GM23338 (cell line): Measurements from ENCODE around the gene CCDC30. TPM values are rescaled to one million over a fixed set of nuclear protein-coding genes. Genes with fewer than 3 reads are reported as not detected.

Experiments used
- ATAC-seq: fragments of 200-7000 bp; cut with Tn5 transposase; 3 replicates; pipeline ENCODE4 v1.9.1; 2020
- DNase-seq: peaks from one replicate; pipeline ENCODE4 v3.0.0-alpha.2; 2015; ENCODE audit warnings: low spot score
- H2AFZ ChIP-seq: fragments of 200-600 bp; sonication (generic); 2 replicates; pipeline ENCODE4 v1.8.0; 2016; ENCODE audit warnings: antibody characterized with exemption, mild to moderate bottlenecking, moderate library complexity
- H3F3A ChIP-seq: fragments of 200-600 bp; sonication (generic); replicated peaks from 2 replicates; pipeline ENCODE4 v1.8.0; 2017; ENCODE audit warnings: antibody characterized with exemption, mixed run types, low read depth
- H3K27ac ChIP-seq: fragments of 200-600 bp; sonication (generic); 2 replicates; pipeline ENCODE4 v1.6.1; 2016; ENCODE audit warnings: low read depth
- H3K27me3 ChIP-seq: fragments of 200-600 bp; sonication (generic); 2 replicates; pipeline ENCODE4 v1.8.0; 2016; ENCODE audit warnings: mild to moderate bottlenecking, mixed run types, moderate library complexity; ENCODE audit not compliant: insufficient read depth
- H3K36me3 ChIP-seq: fragments of 200-600 bp; sonication (generic); 2 replicates; pipeline ENCODE4 v1.8.0; 2016; ENCODE audit warnings: mild to moderate bottlenecking; ENCODE audit not compliant: insufficient read depth
- H3K4me1 ChIP-seq: fragments of 200-600 bp; sonication (generic); 2 replicates; pipeline ENCODE4 v1.8.0; 2016; ENCODE audit warnings: mild to moderate bottlenecking, moderate library complexity; ENCODE audit not compliant: insufficient read depth
- H3K4me2 ChIP-seq: fragments of 200-600 bp; sonication (generic); 2 replicates; pipeline ENCODE4 v1.7.1; 2017; ENCODE audit warnings: mixed run types
- H3K4me3 ChIP-seq: fragments of 200-600 bp; sonication (generic); 2 replicates; pipeline ENCODE4 v1.6.1; 2016; ENCODE audit warnings: mixed run types
- H3K79me2 ChIP-seq: fragments of 200-600 bp; sonication (generic); replicated peaks from 2 replicates; pipeline ENCODE4 v1.8.0; 2017; ENCODE audit warnings: mild to moderate bottlenecking; ENCODE audit not compliant: insufficient read depth
- H3K9me2 ChIP-seq: fragments of 200-600 bp; sonication (generic); 2 replicates; pipeline ENCODE4 v1.8.0; 2017; ENCODE audit not compliant: insufficient read depth
- H4K20me1 ChIP-seq: fragments of 200-600 bp; sonication (generic); replicated peaks from 2 replicates; pipeline ENCODE4 v1.8.0; 2017; ENCODE audit warnings: mild to moderate bottlenecking; ENCODE audit not compliant: insufficient read depth
- H3K27ac Mint-ChIP-seq: 2 replicates; pipeline ENCODE4 v1.8.0; 2020; ENCODE audit warnings: inconsistent platforms, mild to moderate bottlenecking, moderate library complexity, mixed read lengths
- H3K27me3 Mint-ChIP-seq: 3 replicates; pipeline ENCODE4 v1.8.0; 2022; ENCODE audit warnings: low read depth, mild to moderate bottlenecking, moderate library complexity, mixed read lengths, inconsistent platforms; ENCODE audit not compliant: insufficient read depth, poor library complexity
- H3K36me3 Mint-ChIP-seq: 3 replicates; pipeline ENCODE4 v1.8.0; 2021; ENCODE audit warnings: low read depth, mild to moderate bottlenecking, inconsistent platforms, moderate library complexity, mixed read lengths
- H3K4me1 Mint-ChIP-seq: 3 replicates; pipeline ENCODE4 v1.8.0; 2020; ENCODE audit warnings: mild to moderate bottlenecking, inconsistent platforms, mixed read lengths
- H3K4me3 Mint-ChIP-seq: 3 replicates; pipeline ENCODE4 v1.8.0; 2021; ENCODE audit warnings: moderate library complexity, mild to moderate bottlenecking, inconsistent platforms, mixed read lengths
- H3K9me3 Mint-ChIP-seq: 3 replicates; pipeline ENCODE4 v1.8.0; 2020; ENCODE audit warnings: moderate library complexity, mild to moderate bottlenecking, inconsistent platforms, mixed read lengths
- CREB1 ChIP-seq: fragments of 250-450 bp; sonication (Bioruptor Pico); IDR thresholded peaks from 2 replicates; pipeline ENCODE4 v1.5.0; 2020; ENCODE audit warnings: low read depth, mild to moderate bottlenecking, moderate library complexity
- ETS1 ChIP-seq: IDR thresholded peaks from 2 replicates; pipeline ENCODE4 v1.6.1; 2016; ENCODE audit warnings: antibody characterized with exemption
- EZH2 ChIP-seq: fragments of 200-600 bp; sonication (generic); IDR thresholded peaks from one replicate; pipeline ENCODE4 v1.8.0; 2017; ENCODE audit warnings: antibody characterized with exemption, mild to moderate bottlenecking, low read depth; ENCODE audit not compliant: unreplicated experiment
- EZH2phosphoT487 ChIP-seq: fragments of 200-600 bp; sonication (generic); IDR thresholded peaks from one replicate; pipeline ENCODE4 v1.8.1; 2018; ENCODE audit warnings: antibody characterized with exemption; ENCODE audit not compliant: unreplicated experiment
- NANOG ChIP-seq: IDR thresholded peaks from 2 replicates; pipeline ENCODE4 v1.6.1; 2016; ENCODE audit warnings: antibody characterized with exemption, borderline replicate concordance
- POLR2AphosphoS5 ChIP-seq: IDR thresholded peaks from 2 replicates; pipeline ENCODE4 v1.6.1; 2016; ENCODE audit warnings: antibody characterized with exemption, low read depth
- STAT1 ChIP-seq: IDR thresholded peaks from one replicate; pipeline ENCODE4 v1.6.1; 2016; ENCODE audit warnings: antibody characterized with exemption; ENCODE audit not compliant: unreplicated experiment
- ZNF114 ChIP-seq: fragments of 250-450 bp; sonication (Bioruptor Pico); IDR thresholded peaks from 2 replicates; pipeline ENCODE4 v1.5.0; 2020; ENCODE audit warnings: mild to moderate bottlenecking, moderate library complexity
- ZNF331 ChIP-seq: fragments of 250-450 bp; sonication (Bioruptor Pico); IDR thresholded peaks from 2 replicates; pipeline ENCODE4 v1.5.0; 2020; ENCODE audit warnings: low read depth, mild to moderate bottlenecking, moderate library complexity
- ZNF462 ChIP-seq: fragments of 250-450 bp; sonication (Bioruptor Pico); IDR thresholded peaks from 2 replicates; pipeline ENCODE4 v1.5.0; 2020; ENCODE audit warnings: mild to moderate bottlenecking, moderate library complexity
- polyA plus RNA-seq: library from polyadenylated mRNA; unstranded; fragments of >200 nt; fragmentation: Nextera tagmentation; extraction: Ambion mirVana; gene quantifications from 2 replicates; pipeline ENCODE4 v1.2.1, GENCODE V29; 2016
- total RNA-seq: library from RNA; depleted of rRNA; stranded (reverse); fragments of >200 nt; shearing (Covaris generic); gene quantifications from 2 replicates; pipeline ENCODE4 v1.2.3, GENCODE V29; 2014

CCDC30 gene
- total and polyA plus RNA-seq, 2 experiments from 2014 or later = 0.56 to 1.8 TPM

- TF ChIP-seq ZNF462 (CRISPR knock-in tag) (no peak), EZH2 (no peak), EZH2phosphoT487 (no peak), ZNF114 (no peak), POLR2AphosphoS5 (no peak), NANOG (no peak), STAT1 (no peak), ETS1 (no peak), ZNF331 (no peak)
Measured at GRCh38 chr1:42669936-42670335, 206.8 kb downstream of the CCDC30 start (continued).

GRCh38 chr1:42670425-42670824, 207.3 kb downstream of the CCDC30 start:
- H3K36me3 ChIP-seq = peaks cover 38% of the 10 kb centered on the region
- no peak for DNase-seq
- H3K4me1 ChIP-seq = no peaks in the 10 kb centered on the region
- no peak overlapping the region for H3K4me3 ChIP-seq
- no peak overlapping the region for H3K4me2 ChIP-seq
- no peaks in the 10 kb centered on the region for H3K27me3 ChIP-seq
- no peak for ATAC-seq
- no peaks in the 10 kb centered on the region for H3K27me3 Mint-ChIP-seq
- H3K79me2 ChIP-seq = no peaks in the 10 kb centered on the region
- no peaks in the 10 kb centered on the region for H3K4me1 Mint-ChIP-seq
- no peaks in the 10 kb centered on the region for H3F3A ChIP-seq
- no peaks in the 10 kb centered on the region; the same call in 1 of the 2 replicates for H4K20me1 ChIP-seq
- H3K9me3 Mint-ChIP-seq = no peaks in the 10 kb centered on the region
- H2AFZ ChIP-seq = no peak overlapping the region
- H3K4me3 Mint-ChIP-seq = no peak overlapping the region
- H3K9me2 ChIP-seq = no peaks in the 10 kb centered on the region
- H3K27ac ChIP-seq = no peak overlapping the region
- peaks cover 50% of the 10 kb centered on the region for H3K36me3 Mint-ChIP-seq
- H3K27ac Mint-ChIP-seq = no peak overlapping the region
- no peak for TF ChIP-seq ZNF331
- TF ChIP-seq CREB1 (CRISPR knock-in tag) = no peak
- TF ChIP-seq EZH2phosphoT487 = no peak
- no peak for TF ChIP-seq ETS1
